Stimulated activated naive CD8-positive, alpha-beta T cell treated with anti-CD3 and anti-CD28 coated beads, Interleukin-15, Interleukin-2, amounts not matched to agents 100 U/mL and 50 U/mL, for 24 hours (primary cell): ENCODE results near the gene SALL1.

ENCODE experiments used
- ATAC-seq: fragments of 150-1000 bp; cut with Tn5 transposase; one replicate; pipeline ENCODE4 v1.10.0; 2021
- DNase-seq: peaks from one replicate; pipeline ENCODE4 v3.0.0; 2021

Gene SALL1

GRCh38 chr16:51150888-51151320 lies at the start of gene SALL1:
Gene SALL1 (minus strand): TSS chr16:51151270. CDS start chr16:51151241, 29 bp downstream.
- no peak for ATAC-seq

GRCh38 chr16:51200793-51201192 lies 49.7 kb upstream of the SALL1 start:
- DNase-seq (no peak), ATAC-seq (no peak)

More at GRCh38 chr16:51150888-51151320, at the start of gene SALL1:
- no peak for DNase-seq

- ATAC-seq, result no peak
- no peak for DNase-seq
These were observed 47.1 kb upstream of the SALL1 start for GRCh38 chr16:51197953-51198748.

GRCh38 chr16:51193879-51194278 lies 42.8 kb upstream of the SALL1 start:
- no peak for ATAC-seq
- DNase-seq, result no peak

- no peak for DNase-seq
- no peak for ATAC-seq
These were observed 33.8 kb upstream of the SALL1 start for GRCh38 chr16:51184702-51185433.

GRCh38 chr16:51181503-51181811 lies 30.4 kb upstream of the SALL1 start:
- DNase-seq, result no peak
- no peak for ATAC-seq

- no peak for ATAC-seq
- no peak for DNase-seq
These were observed 29.8 kb upstream of the SALL1 start for GRCh38 chr16:51180719-51181502.

GRCh38 chr16:51175081-51175480 lies 24.0 kb upstream of the SALL1 start:
- ATAC-seq, result no peak
- DNase-seq, result no peak

- ATAC-seq (no peak), DNase-seq (no peak)
These were observed 21.3 kb upstream of the SALL1 start for GRCh38 chr16:51172368-51172767.

GRCh38 chr16:51168755-51169154 lies 17.7 kb upstream of the SALL1 start:
- DNase-seq (no peak), ATAC-seq (no peak)

GRCh38 chr16:51167170-51167895 lies 16.3 kb upstream of the SALL1 start:
- ATAC-seq (no peak), DNase-seq (no peak)

- no peak for DNase-seq
- ATAC-seq, result no peak
These were observed 15.5 kb upstream of the SALL1 start for GRCh38 chr16:51166541-51166940.

GRCh38 chr16:51166091-51166490 lies 15.0 kb upstream of the SALL1 start:
- ATAC-seq (no peak), DNase-seq (no peak)

GRCh38 chr16:51165043-51165442 lies 14.0 kb upstream of the SALL1 start:
- ATAC-seq (no peak), DNase-seq (no peak)

- ATAC-seq (no peak), DNase-seq (no peak)
These were observed 13.5 kb upstream of the SALL1 start for GRCh38 chr16:51164574-51164973.

GRCh38 chr16:51163894-51164566 lies 13.0 kb upstream of the SALL1 start:
- no peak for DNase-seq
- ATAC-seq, result no peak

- DNase-seq (no peak), ATAC-seq (no peak)
These were observed 12.3 kb upstream of the SALL1 start for GRCh38 chr16:51163366-51163765.

GRCh38 chr16:51161440-51162195 lies 10.5 kb upstream of the SALL1 start:
- no peak for ATAC-seq
- DNase-seq, result no peak

- DNase-seq, result no peak
- ATAC-seq, result no peak
These were observed 8.8 kb upstream of the SALL1 start for GRCh38 chr16:51159865-51160264.

GRCh38 chr16:51159296-51159695 lies 8.2 kb upstream of the SALL1 start:
- ATAC-seq, result no peak
- no peak for DNase-seq

- ATAC-seq (no peak), DNase-seq (no peak)
These were observed 6.6 kb upstream of the SALL1 start for GRCh38 chr16:51157698-51158097.
